ENCODE data around the gene RALGPS1.

DNA sequence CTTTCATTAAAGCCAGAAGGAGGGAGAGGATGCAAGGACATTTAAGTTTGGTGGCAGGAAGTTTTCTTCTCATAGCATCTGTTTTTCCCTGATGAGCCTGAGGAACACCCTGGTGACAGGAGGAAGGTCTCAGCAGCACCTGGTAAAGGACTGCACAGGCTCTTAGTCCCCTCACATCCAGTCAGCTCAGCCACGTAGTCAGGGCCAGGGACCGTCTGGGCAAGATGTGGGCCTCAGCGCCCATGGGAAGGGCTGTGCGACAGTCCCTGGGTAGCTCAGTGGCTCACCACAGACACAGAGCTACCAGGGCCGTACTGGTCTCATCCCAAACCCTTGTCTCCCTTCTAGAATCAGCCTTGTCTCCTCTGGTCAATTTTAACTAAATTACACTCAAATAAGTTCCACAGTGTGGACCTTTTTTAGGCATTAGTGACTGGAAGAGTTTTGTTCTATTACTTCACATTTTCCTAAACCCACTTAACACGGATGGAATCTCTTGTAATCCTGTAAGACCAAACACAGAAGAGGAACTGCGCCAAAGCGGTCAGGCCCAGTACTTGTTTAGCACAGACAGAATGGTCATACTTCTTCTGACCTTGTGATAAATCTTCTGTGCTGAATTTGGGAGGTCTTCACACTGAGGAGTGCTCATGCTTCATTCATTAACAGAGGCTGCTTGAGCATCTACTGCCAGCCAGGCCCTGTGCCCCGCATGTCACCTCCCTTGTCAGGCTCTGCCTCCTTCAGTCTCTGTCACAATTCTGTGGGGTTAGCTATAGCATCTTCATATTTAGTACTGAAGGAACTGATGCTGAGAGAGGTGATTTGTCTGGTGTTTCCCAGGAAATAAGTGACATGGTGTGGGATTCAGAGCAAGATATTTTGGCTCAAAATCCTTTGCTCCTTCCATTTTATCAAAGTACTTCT lies 116.5 kb downstream of the RALGPS1 start:
- TF ChIP-seq, protein P1, sequence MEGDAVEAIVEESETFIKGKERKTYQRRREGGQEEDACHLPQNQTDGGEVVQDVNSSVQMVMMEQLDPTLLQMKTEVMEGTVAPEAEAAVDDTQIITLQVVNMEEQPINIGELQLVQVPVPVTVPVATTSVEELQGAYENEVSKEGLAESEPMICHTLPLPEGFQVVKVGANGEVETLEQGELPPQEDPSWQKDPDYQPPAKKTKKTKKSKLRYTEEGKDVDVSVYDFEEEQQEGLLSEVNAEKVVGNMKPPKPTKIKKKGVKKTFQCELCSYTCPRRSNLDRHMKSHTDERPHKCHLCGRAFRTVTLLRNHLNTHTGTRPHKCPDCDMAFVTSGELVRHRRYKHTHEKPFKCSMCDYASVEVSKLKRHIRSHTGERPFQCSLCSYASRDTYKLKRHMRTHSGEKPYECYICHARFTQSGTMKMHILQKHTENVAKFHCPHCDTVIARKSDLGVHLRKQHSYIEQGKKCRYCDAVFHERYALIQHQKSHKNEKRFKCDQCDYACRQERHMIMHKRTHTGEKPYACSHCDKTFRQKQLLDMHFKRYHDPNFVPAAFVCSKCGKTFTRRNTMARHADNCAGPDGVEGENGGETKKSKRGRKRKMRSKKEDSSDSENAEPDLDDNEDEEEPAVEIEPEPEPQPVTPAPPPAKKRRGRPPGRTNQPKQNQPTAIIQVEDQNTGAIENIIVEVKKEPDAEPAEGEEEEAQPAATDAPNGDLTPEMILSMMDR (IDR thresholded peaks at IDR 0.05; ENCODE audit: insufficient read depth, low read length) = no peak
- TF ChIP-seq POLR2AphosphoS5 (IDR thresholded peaks at IDR 0.05; ENCODE audit: low read depth) (no peak), GABPA (IDR thresholded peaks at IDR 0.05; ENCODE audit: low read depth) (no peak)
- TF ChIP-seq, protein P2, sequence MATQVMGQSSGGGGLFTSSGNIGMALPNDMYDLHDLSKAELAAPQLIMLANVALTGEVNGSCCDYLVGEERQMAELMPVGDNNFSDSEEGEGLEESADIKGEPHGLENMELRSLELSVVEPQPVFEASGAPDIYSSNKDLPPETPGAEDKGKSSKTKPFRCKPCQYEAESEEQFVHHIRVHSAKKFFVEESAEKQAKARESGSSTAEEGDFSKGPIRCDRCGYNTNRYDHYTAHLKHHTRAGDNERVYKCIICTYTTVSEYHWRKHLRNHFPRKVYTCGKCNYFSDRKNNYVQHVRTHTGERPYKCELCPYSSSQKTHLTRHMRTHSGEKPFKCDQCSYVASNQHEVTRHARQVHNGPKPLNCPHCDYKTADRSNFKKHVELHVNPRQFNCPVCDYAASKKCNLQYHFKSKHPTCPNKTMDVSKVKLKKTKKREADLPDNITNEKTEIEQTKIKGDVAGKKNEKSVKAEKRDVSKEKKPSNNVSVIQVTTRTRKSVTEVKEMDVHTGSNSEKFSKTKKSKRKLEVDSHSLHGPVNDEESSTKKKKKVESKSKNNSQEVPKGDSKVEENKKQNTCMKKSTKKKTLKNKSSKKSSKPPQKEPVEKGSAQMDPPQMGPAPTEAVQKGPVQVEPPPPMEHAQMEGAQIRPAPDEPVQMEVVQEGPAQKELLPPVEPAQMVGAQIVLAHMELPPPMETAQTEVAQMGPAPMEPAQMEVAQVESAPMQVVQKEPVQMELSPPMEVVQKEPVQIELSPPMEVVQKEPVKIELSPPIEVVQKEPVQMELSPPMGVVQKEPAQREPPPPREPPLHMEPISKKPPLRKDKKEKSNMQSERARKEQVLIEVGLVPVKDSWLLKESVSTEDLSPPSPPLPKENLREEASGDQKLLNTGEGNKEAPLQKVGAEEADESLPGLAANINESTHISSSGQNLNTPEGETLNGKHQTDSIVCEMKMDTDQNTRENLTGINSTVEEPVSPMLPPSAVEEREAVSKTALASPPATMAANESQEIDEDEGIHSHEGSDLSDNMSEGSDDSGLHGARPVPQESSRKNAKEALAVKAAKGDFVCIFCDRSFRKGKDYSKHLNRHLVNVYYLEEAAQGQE (IDR thresholded peaks at IDR 0.05; ENCODE audit: insufficient replicate concordance, low read depth) = no peak
